Glutamatergic neuron (in vitro differentiated cells): ENCODE data around the gene VASH1. TPM values are rescaled to one million over a fixed set of nuclear protein-coding genes. Genes with fewer than 3 reads are reported as not detected.

Experiments used
- DNase-seq: peaks from one replicate; pipeline ENCODE4 v3.0.0; 2022
- H3K27ac Mint-ChIP-seq: one replicate; pipeline ENCODE4 v1.8.0; 2020; ENCODE audit warnings: mild to moderate bottlenecking, mixed read lengths, inconsistent platforms; ENCODE audit not compliant: unreplicated experiment
- H3K27me3 Mint-ChIP-seq: one replicate; pipeline ENCODE4 v1.8.0; 2020; ENCODE audit warnings: mild to moderate bottlenecking, moderate library complexity, mixed read lengths, inconsistent platforms; ENCODE audit not compliant: unreplicated experiment
- H3K36me3 Mint-ChIP-seq: one replicate; pipeline ENCODE4 v1.8.0; 2020; ENCODE audit warnings: mild to moderate bottlenecking, mixed read lengths, inconsistent platforms; ENCODE audit not compliant: unreplicated experiment
- H3K4me1 Mint-ChIP-seq: one replicate; pipeline ENCODE4 v1.8.0; 2020; ENCODE audit warnings: mild to moderate bottlenecking, low read depth, mixed read lengths, inconsistent platforms; ENCODE audit not compliant: unreplicated experiment
- H3K4me3 Mint-ChIP-seq: one replicate; pipeline ENCODE4 v1.8.0; 2020; ENCODE audit warnings: mild to moderate bottlenecking, mixed read lengths, inconsistent platforms; ENCODE audit not compliant: unreplicated experiment
- H3K9me3 Mint-ChIP-seq: one replicate; pipeline ENCODE4 v1.8.0; 2020; ENCODE audit warnings: mild to moderate bottlenecking, moderate library complexity, mixed read lengths, inconsistent platforms; ENCODE audit not compliant: unreplicated experiment
- CTCF ChIP-seq: fragments of 200-600 bp; sonication (generic); IDR thresholded peaks from one replicate; pipeline ENCODE4 v1.5.0; 2021; ENCODE audit not compliant: partially characterized antibody, unreplicated experiment
- total RNA-seq: library from RNA; stranded (reverse); fragmentation: NEBNext Ultra II Directional; extraction: Animal tissue kit (Norgen Biotek cat#: 25700); gene quantifications from one replicate; pipeline ENCODE4 v1.2.1, GENCODE V29; 2021; ENCODE audit not compliant: unreplicated experiment

VASH1 gene
- total RNA-seq, 1 donor from 2014 or later, result 149 TPM

GRCh38 chr14:76765461-76765931, 4.2 kb downstream of the VASH1 start:
- peaks cover 12% of the 10 kb centered on the region for H3K4me1 Mint-ChIP-seq
- DNase-seq, result no peak
- peak overlapping the region; percentile 64 for H3K4me3 Mint-ChIP-seq
- peaks cover 4% of the 10 kb centered on the region for H3K27me3 Mint-ChIP-seq
- no peak overlapping the region for H3K27ac Mint-ChIP-seq
- no peaks in the 10 kb centered on the region for H3K36me3 Mint-ChIP-seq
- peaks cover 11% of the 10 kb centered on the region for H3K9me3 Mint-ChIP-seq
- no peak for TF ChIP-seq CTCF

GRCh38 chr14:76767681-76768656, 6.7 kb downstream of the VASH1 start:
- Mint-ChIP-seq H3K27me3 (peaks cover 1% of the 10 kb centered on the region), H3K27ac (no peak overlapping the region), H3K4me1 (peaks cover 10% of the 10 kb centered on the region), H3K9me3 (peaks cover 2% of the 10 kb centered on the region), H3K36me3 (no peaks in the 10 kb centered on the region), H3K4me3 (no peak overlapping the region)
- no peak for TF ChIP-seq CTCF
- no peak for DNase-seq

- no peaks in the 10 kb centered on the region for H3K36me3 Mint-ChIP-seq
- H3K4me1 Mint-ChIP-seq, result peaks cover 10% of the 10 kb centered on the region
- no peak overlapping the region for H3K4me3 Mint-ChIP-seq
- no peak for TF ChIP-seq CTCF
- H3K27ac Mint-ChIP-seq, result no peak overlapping the region
- H3K27me3 Mint-ChIP-seq, result peaks cover 1% of the 10 kb centered on the region
- H3K9me3 Mint-ChIP-seq, result no peaks in the 10 kb centered on the region
- DNase-seq, result no peak
Observed at GRCh38 chr14:76768671-76769500, 7.6 kb downstream of the VASH1 start.

- H3K36me3 Mint-ChIP-seq, result no peaks in the 10 kb centered on the region
- H3K27ac Mint-ChIP-seq, result no peak overlapping the region
- no peak for TF ChIP-seq CTCF
- no peak overlapping the region for H3K4me3 Mint-ChIP-seq
- H3K27me3 Mint-ChIP-seq, result peaks cover 1% of the 10 kb centered on the region
- peaks cover 10% of the 10 kb centered on the region for H3K4me1 Mint-ChIP-seq
- no peak for DNase-seq
- no peaks in the 10 kb centered on the region for H3K9me3 Mint-ChIP-seq
Observed at GRCh38 chr14:76769636-76770292, 8.5 kb downstream of the VASH1 start.
